COLO829 (cell line): ENCODE results near the gene PFKL.

Experiments used
- DNase-seq: peaks from one replicate; pipeline ENCODE4 v3.0.0; 2012; ENCODE audit warnings: low spot score

Gene PFKL

DNA sequence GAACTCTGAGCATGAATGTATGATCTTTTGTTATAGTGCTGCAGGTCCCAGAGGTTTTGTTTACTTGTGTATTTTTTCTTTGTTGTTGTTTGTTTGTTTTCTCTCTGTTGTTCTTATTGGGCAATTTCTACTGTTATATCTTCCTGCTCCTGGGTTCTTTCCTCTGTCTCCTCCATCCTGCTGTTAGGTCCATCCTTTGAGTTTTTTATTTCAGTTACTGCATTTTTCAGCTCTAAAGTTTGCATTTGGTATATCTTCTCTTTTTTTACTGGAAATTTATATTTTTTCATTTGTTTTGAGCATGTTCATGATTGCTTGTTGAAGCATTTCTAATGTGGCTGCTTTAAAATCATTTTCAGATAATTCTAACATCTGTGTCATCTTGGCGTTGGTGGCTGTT is 63.4 kb downstream of the PFKL start:
- DNase-seq, result no peak

DNA sequence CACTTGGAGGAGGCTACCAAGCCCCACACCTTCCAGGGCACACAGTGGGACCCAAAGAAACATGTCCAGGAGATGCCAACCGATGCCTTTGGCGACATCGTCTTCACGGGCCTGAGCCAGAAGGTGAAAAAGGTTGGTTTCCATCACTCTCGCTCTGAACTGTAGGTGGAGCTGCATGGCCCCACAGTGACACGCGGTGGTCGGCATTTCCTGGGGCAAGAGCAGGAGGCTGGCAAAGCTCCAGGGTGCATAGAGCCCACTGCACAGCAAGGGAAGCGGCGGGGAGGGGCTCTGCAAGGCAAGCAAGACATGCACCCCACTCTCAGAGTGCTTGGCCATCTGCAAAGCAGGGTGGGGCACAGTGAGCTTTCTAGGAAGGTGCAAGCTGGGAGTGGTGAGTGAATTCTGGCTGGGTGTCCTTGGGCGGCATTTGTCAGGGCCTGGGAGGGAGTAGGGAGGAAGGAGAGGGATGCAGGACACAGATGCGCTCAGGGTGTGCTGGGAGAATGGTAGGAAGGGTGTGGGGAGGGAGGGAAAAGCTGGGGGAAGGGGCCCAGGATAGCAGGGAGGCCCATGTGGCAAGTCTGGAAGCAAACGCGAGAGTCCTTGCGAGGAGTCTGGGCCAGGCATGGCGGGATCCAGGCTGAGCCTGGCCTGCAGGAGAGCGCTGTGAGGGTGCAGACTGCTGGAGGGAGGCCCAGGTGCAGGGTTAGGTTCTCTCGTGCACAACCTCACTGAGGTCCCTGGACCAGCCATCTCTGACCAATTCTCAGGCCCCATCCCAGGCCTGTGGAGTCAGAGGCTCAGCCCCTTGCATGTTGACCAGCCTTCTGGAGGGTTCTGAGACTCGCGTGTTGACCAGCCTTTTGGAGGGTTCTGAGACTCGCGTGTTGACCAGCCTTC is 64.5 kb downstream of the PFKL start:
- DNase-seq, result no peak

GRCh38 chr21:44365251-44365966 is 65.6 kb downstream of the PFKL start:
- DNase-seq, result no peak

GRCh38 chr21:44365967-44366585 is 66.2 kb downstream of the PFKL start:
- no peak for DNase-seq

GRCh38 chr21:44366586-44367211 is 66.8 kb downstream of the PFKL start:
- DNase-seq, result no peak

DNA sequence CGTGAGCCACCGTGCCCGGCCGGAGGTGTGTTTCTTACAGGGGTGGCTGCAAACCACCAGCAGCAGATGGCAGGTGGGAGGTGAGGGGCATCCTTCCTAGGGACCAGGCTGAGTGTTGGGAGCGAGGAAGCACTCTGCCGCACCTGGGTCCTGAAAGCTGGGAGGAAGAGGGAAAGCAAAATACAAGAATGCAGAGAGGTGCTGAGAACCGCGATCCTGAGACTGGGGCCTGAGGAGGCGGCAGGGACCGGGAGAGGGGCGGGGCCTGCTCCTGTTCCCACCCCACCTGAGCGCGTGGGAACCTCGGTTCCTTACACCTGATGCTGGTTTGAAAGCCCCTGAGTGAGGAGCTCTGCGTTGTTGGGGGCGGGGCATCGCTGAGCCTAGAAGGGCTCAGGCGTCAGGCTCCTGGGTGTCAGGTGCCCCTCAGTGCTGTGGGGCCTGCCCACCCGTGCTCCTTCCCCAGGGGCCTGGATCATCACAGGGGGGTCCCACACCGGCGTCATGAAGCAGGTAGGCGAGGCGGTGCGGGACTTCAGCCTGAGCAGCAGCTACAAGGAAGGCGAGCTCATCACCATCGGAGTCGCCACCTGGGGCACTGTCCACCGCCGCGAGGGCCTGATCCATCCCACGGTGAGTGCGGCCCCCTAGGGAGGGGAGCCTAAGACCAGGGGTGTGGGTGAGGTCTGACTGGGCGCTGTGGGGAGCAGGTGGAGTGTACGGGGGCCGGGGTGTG is 69.0 kb downstream of the PFKL start:
- DNase-seq, result no peak

- DNase-seq, result peak; percentile 20
Measured at GRCh38 chr21:44370027-44370735, 70.3 kb downstream of the PFKL start.

- DNase-seq, result no peak
Measured at GRCh38 chr21:44370786-44371410, 71.0 kb downstream of the PFKL start.

DNA sequence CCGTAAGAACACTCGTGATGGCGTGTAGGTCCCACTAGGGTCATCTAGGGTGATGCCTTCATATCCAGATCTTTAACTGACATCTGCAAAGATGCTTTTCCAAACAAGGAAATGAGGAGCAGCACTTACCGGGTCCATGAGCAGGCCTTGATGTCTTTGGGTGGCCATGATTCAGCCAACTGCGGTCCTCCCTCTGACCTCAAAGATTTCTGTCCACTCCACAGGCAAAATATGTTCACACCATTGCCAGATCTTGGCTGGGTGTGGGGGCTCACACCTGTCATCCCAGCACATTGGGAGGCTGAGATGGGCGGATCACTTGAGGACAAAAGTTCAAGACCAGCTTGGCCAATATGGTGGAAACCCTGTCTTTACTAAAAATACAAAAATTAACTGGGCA is 71.7 kb downstream of the PFKL start:
- DNase-seq, result no peak

DNA sequence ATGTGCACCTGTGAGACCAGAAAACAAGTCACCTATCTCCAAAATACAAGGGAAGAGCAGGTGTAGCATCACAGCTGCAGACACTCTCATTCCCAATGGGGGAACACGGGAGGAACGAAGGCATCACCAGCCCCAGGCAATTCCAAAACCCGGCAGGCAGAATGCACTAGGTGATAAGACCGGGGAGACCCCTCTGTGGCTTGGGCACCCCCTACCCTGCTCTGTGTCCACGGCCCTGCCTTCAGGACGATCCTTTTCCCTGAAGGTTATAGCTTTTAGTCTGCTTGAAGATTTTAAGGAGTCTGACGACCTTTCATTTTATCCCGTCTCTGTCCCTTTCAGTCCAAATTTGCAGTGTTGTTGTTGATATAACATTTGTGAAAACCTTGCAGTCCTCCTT is 72.8 kb downstream of the PFKL start:
- no peak for DNase-seq

GRCh38 chr21:44374601-44375280 is 74.9 kb downstream of the PFKL start:
- no peak for DNase-seq

DNA sequence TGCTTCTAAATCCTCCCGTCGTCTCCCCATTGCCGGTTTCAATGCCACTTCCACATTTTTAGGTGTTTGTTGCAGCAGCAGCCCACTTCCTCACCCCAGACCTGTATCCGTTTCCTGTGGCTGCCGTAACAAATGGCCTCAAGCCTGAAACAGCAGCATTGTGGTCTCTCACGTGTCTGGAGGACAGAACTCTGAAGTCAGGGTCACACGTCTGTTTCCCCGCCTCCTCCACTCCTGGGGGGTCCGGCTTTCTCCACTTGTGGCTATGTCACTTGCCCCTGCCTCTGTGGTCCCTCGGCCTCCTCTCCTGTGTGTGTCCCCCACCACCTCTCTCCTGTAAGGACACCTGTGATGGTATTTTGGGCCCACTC is 75.4 kb downstream of the PFKL start:
- DNase-seq, result no peak

DNA sequence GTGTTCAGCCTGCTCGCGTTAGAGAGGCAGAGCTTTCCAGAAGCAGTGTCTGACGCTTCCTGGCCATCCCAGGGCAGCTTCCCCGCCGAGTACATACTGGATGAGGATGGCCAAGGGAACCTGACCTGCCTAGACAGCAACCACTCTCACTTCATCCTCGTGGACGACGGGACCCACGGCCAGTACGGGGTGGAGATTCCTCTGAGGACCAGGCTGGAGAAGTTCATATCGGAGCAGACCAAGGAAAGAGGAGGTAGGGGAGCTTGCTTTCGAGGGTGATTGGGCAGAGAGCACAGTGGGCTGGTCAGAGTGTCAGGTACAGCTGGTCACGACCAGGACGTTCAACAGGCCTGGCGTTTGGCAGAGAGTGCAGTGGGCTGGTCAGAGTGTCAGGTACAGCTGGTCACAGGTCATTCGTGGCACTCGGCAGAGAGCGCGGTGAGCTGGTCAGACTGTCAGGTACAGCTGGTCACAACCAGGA is 75.9 kb downstream of the PFKL start:
- no peak for DNase-seq

- no peak for DNase-seq
Measured at GRCh38 chr21:44376606-44377005, 76.8 kb downstream of the PFKL start.
